NOMO-1 treated with DMSO at 0.1 percent for 48 hours (cell line): Measurements from ENCODE around the gene LONP2.
A peak's percentile ranks its signal among the peaks of the same experiment; 100 is the strongest.
"Not testable (repeated sequence)": the region's sequence is repeated elsewhere in the genome, so short reads cannot be mapped to it uniquely, and the experiment has no call there.

Experiments used
- DNase-seq: peaks from one replicate; lab custom pipeline; 2025; ENCODE audit not compliant: unreplicated experiment; lab: John Stamatoyannopoulos, UW

The LONP2 gene

GRCh38 chr16:48235058-48235555 is 9.0 kb upstream of the LONP2 start:
- no peak for DNase-seq

GRCh38 chr16:48235556-48236136 is 8.5 kb upstream of the LONP2 start:
- no peak for DNase-seq

- DNase-seq: no peak
Observed at GRCh38 chr16:48236286-48236685, 7.8 kb upstream of the LONP2 start.

GRCh38 chr16:48240147-48240546 is 4.0 kb upstream of the LONP2 start:
- DNase-seq: not testable (repeated sequence)

GRCh38 chr16:48244863-48245195 is 729 bp downstream of the LONP2 start:
- no peak for DNase-seq

GRCh38 chr16:48246066-48246465 is 2.0 kb downstream of the LONP2 start:
- DNase-seq: no peak

GRCh38 chr16:48247311-48247710 is 3.2 kb downstream of the LONP2 start, which contains the start of gene ABCC11:
ABCC11 (minus strand) TSS chr16:48247539; CDS start chr16:48231921, 15,618 bp downstream.
- DNase-seq: no peak

GRCh38 chr16:48250520-48251278 is 6.6 kb downstream of the LONP2 start:
- no peak for DNase-seq

- DNase-seq: no peak
Observed at GRCh38 chr16:48252013-48252412, 7.9 kb downstream of the LONP2 start.

- DNase-seq: no peak
Observed at GRCh38 chr16:48256579-48257177, 12.6 kb downstream of the LONP2 start.

- DNase-seq: no peak
Observed at GRCh38 chr16:48261569-48261968, 17.5 kb downstream of the LONP2 start.

GRCh38 chr16:48262631-48263030 is 18.5 kb downstream of the LONP2 start:
- DNase-seq: no peak

- no peak for DNase-seq
Observed at GRCh38 chr16:48269011-48269410, 24.9 kb downstream of the LONP2 start.

- DNase-seq: no peak
Observed at GRCh38 chr16:48271728-48272127, 27.6 kb downstream of the LONP2 start.

- DNase-seq: no peak
Observed at GRCh38 chr16:48272837-48273421, 28.8 kb downstream of the LONP2 start.

- DNase-seq: no peak
Observed at GRCh38 chr16:48274476-48274875, 30.4 kb downstream of the LONP2 start.

GRCh38 chr16:48276102-48276501 is 32.0 kb downstream of the LONP2 start:
- DNase-seq: no peak

GRCh38 chr16:48277158-48277557 is 33.1 kb downstream of the LONP2 start:
- DNase-seq: no peak

- DNase-seq: no peak
Observed at GRCh38 chr16:48279199-48279598, 35.1 kb downstream of the LONP2 start.

- DNase-seq: peak; percentile 32
Observed at GRCh38 chr16:48280546-48280945, 36.4 kb downstream of the LONP2 start.

- no peak for DNase-seq
Observed at GRCh38 chr16:48282636-48283263, 38.6 kb downstream of the LONP2 start.
